HFFc6 (cell line): ENCODE data around the gene CCDC197. TPM values are rescaled to one million over a fixed set of nuclear protein-coding genes. Genes with fewer than 3 reads are reported as not detected.

ENCODE experiments used
- DNase-seq: peaks from one replicate; pipeline ENCODE4 v3.0.0-alpha.2; 2018
- H3K27ac Mint-ChIP-seq: 2 replicates; pipeline ENCODE4 v1.8.0; 2020; ENCODE audit warnings: mild to moderate bottlenecking, mixed read lengths
- H3K27me3 Mint-ChIP-seq: 2 replicates; pipeline ENCODE4 v1.8.0; 2021; ENCODE audit warnings: mild to moderate bottlenecking, moderate library complexity, mixed read lengths; ENCODE audit not compliant: insufficient read depth
- H3K36me3 Mint-ChIP-seq: 2 replicates; pipeline ENCODE4 v1.8.0; 2021; ENCODE audit warnings: low read depth, mixed read lengths
- H3K4me1 Mint-ChIP-seq: 2 replicates; pipeline ENCODE4 v1.8.0; 2020; ENCODE audit warnings: low read depth, mixed read lengths
- H3K4me3 Mint-ChIP-seq: 2 replicates; pipeline ENCODE4 v1.8.0; 2020; ENCODE audit warnings: mild to moderate bottlenecking, moderate library complexity, mixed read lengths
- H3K9me3 Mint-ChIP-seq: 2 replicates; pipeline ENCODE4 v1.8.0; 2020; ENCODE audit warnings: mild to moderate bottlenecking, mixed read lengths
- CTCF ChIP-seq: fragments of 200-600 bp; sonication (generic); IDR thresholded peaks from 2 replicates; pipeline ENCODE4 v1.5.0; 2021; ENCODE audit warnings: antibody characterized with exemption, mild to moderate bottlenecking
- total RNA-seq, 6 experiments: library from RNA; stranded (reverse); fragmentation: NEBNext Ultra II Directional; extraction: Animal tissue kit (Norgen Biotek cat#: 25700); gene quantifications; 2 replicates in 1 of 6; 3 replicates in 5 of 6; pipeline ENCODE4 v1.2.3, GENCODE V29; 2021

CCDC197 gene
- total RNA-seq, 6 experiments from 2014 or later, result not detected

- no peaks in the 10 kb centered on the region for H3K4me1 Mint-ChIP-seq
These were observed 54.7 kb downstream of the CCDC197 start for GRCh38 chr14:94051779-94052178.

GRCh38 chr14:94052199-94052598 lies 55.1 kb downstream of the CCDC197 start:
- TF ChIP-seq CTCF, result no peak
- Mint-ChIP-seq H3K4me3 (no peak overlapping the region), H3K9me3 (no peaks in the 10 kb centered on the region), H3K27me3 (no peaks in the 10 kb centered on the region; the same call in 1 of the 2 replicates), H3K4me1 (no peaks in the 10 kb centered on the region), H3K36me3 (peaks cover 46% of the 10 kb centered on the region), H3K27ac (no peak overlapping the region)
- DNase-seq, result no peak

More at GRCh38 chr14:94051779-94052178, 54.7 kb downstream of the CCDC197 start:
- no peak for DNase-seq
- H3K36me3 Mint-ChIP-seq, result peaks cover 45% of the 10 kb centered on the region
- no peak overlapping the region for H3K4me3 Mint-ChIP-seq
- H3K27ac Mint-ChIP-seq, result no peak overlapping the region
- H3K27me3 Mint-ChIP-seq, result no peaks in the 10 kb centered on the region; the same call in 1 of the 2 replicates
- TF ChIP-seq CTCF, result no peak
- H3K9me3 Mint-ChIP-seq, result no peaks in the 10 kb centered on the region

GRCh38 chr14:94052662-94053061 lies 55.6 kb downstream of the CCDC197 start:
- H3K4me3 Mint-ChIP-seq, result no peak overlapping the region
- no peak for TF ChIP-seq CTCF
- DNase-seq, result no peak
- no peaks in the 10 kb centered on the region; the same call in 1 of the 2 replicates for H3K27me3 Mint-ChIP-seq
- H3K9me3 Mint-ChIP-seq, result no peaks in the 10 kb centered on the region
- H3K27ac Mint-ChIP-seq, result no peak overlapping the region
- no peaks in the 10 kb centered on the region for H3K4me1 Mint-ChIP-seq
- peaks cover 46% of the 10 kb centered on the region for H3K36me3 Mint-ChIP-seq

DNA sequence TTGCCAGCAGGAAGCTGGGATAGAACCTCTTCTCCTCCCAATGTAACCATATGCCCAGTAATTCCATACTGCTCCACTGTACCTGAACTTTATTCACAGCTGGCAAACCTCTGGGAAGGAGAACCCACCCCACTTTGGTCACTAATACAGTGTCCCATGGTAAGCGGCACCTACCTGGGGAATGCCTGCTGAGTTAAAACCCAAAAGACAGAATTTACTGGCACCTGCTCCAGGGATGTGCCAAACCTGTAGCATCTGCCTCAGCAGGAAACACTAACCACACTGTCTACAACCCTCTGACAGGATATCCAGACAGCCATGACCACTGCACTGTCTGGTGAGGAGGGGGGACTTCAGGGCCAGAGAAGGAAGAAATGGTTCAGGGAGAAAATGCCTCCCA lies 57.3 kb downstream of the CCDC197 start:
- TF ChIP-seq CTCF, result no peak
- Mint-ChIP-seq H3K36me3 (peaks cover 61% of the 10 kb centered on the region), H3K4me1 (no peaks in the 10 kb centered on the region), H3K27me3 (no peaks in the 10 kb centered on the region; the same call in 1 of the 2 replicates), H3K27ac (no peak overlapping the region; the same call in 1 of the 2 replicates), H3K9me3 (no peaks in the 10 kb centered on the region), H3K4me3 (no peak overlapping the region)
- no peak for DNase-seq

DNA sequence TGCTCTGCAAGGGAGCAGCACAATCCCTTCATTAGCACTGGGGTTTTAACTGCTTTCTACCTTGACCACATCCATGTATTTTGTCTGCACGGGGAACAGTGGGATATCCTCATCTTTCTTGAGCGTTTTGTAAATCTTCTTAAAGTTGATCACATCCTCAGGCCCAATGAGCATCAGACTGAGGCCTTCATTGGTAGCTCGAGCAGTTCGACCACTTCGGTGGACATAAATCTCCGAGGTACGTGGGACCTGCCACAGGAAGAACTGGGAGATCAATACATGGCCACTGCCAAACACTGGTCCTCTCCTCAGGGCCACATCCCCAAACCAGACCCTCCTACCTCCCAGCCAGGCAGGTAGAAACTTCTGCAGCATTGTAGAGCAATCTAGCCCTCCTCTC lies 57.8 kb downstream of the CCDC197 start:
- Mint-ChIP-seq H3K27ac (no peak overlapping the region), H3K36me3 (peaks cover 60% of the 10 kb centered on the region), H3K9me3 (no peaks in the 10 kb centered on the region), H3K27me3 (no peaks in the 10 kb centered on the region; the same call in 1 of the 2 replicates), H3K4me3 (no peak overlapping the region), H3K4me1 (no peaks in the 10 kb centered on the region)
- TF ChIP-seq CTCF, result no peak
- DNase-seq, result no peak
